HG03457 (cell line): Measurements from ENCODE around the gene TRMU.
"Not testable (repeated sequence)": the region's sequence is repeated elsewhere in the genome, so short reads cannot be mapped to it uniquely, and the experiment has no call there.

ENCODE experiments used
- ATAC-seq: cut with Tn5 transposase; IDR thresholded peaks from one replicate; pipeline ENCODE4 v1.9.1; 2021; ENCODE audit warnings: moderate number of reproducible peaks; ENCODE audit not compliant: unreplicated experiment

TRMU gene

GRCh38 chr22:46299101-46299500, 36.4 kb upstream of the TRMU start:
- ATAC-seq, result no peak

DNA sequence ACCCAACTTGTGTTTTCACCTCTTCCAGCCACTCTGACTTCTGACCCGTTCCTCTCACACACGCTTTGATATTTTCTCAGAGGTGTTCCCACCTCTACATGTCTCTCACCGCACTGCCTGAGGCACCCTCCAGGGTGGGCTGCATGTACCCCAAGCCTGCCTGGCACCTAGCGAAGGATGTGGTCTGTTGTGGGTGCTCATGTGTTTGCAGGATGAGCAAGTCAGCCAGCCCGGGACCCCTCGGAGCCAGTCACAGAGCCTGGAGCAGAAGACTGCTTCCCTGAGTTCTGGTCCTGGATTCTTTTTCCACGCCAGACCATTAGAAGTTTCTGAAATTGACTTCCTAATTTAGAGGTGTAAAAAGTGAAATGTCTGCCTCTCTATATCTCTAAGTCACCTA, 35.0 kb upstream of the TRMU start:
- ATAC-seq, result no peak

DNA sequence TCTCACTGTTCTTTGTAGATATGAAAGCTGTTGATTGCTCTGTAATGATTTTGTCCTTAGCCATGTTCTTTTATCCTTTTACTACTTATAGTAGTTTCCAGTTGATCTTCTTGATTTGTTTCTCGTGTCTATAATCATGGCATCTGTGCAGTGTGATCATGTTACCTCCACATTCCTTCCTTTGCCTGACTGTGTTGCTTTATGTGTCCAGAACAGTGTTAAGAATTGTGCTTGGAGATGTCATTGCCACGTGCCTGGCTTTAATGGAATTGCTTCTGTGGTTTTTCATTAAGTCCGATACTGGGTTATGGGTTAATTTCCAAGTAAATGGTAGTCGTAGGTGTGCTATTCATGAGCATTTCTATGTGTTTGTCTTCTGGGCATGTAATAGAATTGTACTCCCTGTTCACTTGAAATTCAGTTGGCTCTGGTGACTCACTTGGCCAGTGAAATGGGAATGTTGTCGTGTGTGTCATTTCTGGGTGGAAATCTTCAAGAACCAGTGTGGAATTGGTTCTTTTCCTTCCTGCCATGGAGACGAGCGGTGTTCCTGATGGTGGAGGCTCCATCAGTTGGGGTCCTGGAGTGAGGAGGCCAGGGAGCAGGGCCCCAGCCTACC, 32.1 kb upstream of the TRMU start:
- no peak for ATAC-seq

DNA sequence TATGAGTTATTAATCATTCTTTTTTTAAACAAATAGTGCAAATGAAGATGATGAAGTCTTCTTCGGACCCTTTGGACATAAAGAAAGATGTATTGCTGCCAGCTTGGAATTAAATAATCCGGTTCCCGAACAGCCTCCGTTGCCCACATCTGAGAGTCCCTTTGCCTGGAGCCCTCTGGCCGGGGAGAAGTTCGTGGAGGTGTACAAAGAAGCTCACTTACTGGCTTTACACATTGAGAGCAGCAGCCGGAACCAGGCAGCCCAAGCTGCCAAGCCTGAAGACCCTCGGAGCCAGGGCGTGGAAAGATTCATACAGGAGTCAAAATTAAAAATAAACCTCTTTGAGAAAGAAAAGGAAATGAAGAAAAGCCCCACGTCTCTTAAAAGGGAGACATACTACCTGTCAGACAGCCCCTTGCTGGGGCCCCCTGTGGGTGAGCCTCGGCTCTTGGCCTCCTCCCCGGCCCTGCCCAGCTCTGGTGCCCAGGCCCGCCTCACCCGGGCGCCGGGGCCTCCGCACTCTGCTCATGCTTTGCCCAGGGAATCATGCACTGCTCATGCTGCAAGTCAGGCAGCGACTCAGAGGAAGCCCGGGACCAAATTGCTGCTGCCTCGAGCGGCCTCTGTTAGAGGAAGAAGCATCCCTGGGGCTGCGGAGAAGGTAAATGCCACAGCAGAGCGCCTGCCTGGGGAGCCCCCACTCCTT, 27.1 kb upstream of the TRMU start:
- ATAC-seq, result no peak

- ATAC-seq, result no peak
Observed at GRCh38 chr22:46309526-46310085, 25.9 kb upstream of the TRMU start.

GRCh38 chr22:46312056-46312455, 23.5 kb upstream of the TRMU start:
- ATAC-seq, result no peak

- not testable (repeated sequence) for ATAC-seq
Observed at GRCh38 chr22:46312848-46313247, 22.7 kb upstream of the TRMU start.

DNA sequence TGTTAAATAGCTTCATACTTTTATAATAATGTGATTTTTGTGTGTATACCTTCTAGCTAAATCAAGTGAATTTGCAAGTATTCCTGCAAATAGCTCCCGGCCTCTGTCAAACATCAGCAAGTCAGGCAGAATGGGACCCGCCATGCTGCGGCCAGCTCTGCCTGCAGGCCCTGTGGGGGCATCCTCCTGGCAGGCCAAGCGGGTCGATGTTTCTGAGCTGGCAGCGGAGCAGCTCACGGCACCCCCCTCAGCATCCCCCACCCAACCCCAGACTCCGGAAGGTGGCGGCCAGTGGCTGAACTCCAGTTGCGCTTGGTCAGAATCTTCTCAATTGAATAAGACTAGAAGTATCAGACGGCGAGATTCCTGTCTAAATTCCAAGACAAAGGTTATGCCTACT, 19.5 kb upstream of the TRMU start:
- ATAC-seq, result no peak

- ATAC-seq, result no peak
Observed at GRCh38 chr22:46317646-46318045, 17.9 kb upstream of the TRMU start.

- ATAC-seq, result no peak
Observed at GRCh38 chr22:46318576-46318975, 16.9 kb upstream of the TRMU start.

- no peak for ATAC-seq
Observed at GRCh38 chr22:46319319-46319718, 16.2 kb upstream of the TRMU start.

DNA sequence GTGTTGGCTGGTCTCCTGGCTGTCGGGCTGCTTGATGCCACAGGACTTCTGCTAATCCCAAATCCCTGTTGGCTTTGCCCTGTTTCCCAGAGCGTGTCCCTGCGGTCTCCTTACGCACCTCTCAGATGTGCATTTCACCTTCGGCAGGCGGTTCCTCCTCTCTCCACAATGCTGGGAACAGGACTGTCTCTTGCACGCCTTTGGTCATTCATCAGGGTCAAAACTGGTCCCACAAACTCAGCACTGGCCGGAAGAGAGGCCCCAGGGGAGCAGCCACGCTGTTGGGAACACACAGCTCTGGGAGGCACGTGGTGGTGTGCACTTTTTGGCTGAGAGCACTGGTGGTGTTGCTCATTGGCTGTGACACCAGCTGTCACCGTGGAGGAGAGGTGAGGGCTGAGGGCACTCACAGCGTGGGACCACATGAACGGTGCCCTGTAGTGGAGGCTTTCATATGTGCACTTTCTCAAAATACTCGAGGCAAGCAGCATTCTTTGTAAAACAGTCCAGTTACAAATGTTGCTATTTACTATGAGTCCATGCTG, 15.3 kb upstream of the TRMU start:
- no peak for ATAC-seq

- ATAC-seq, result no peak
Observed at GRCh38 chr22:46320716-46321386, 14.7 kb upstream of the TRMU start.

DNA sequence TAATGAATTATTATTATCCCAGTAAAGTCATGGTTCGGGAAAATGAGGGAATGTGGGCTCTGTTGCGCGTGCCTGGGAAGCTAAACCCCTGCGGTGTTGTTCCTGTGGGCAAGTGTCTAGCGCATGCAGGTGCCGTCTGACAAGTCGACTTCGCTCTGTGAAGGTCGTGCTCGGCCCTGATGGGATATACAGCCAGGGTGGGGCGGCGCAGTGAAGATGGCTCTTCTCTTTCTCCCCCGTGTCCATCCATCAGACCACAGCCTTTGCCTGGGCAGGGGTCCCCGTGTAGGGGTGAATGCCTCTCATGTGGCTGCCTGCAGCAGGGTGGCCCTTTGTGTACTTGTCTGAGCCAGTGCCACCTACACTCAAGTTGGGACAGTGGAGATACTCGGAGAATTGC, 12.8 kb upstream of the TRMU start:
- no peak for ATAC-seq

- ATAC-seq, result no peak
Observed at GRCh38 chr22:46323162-46323561, 12.4 kb upstream of the TRMU start.

DNA sequence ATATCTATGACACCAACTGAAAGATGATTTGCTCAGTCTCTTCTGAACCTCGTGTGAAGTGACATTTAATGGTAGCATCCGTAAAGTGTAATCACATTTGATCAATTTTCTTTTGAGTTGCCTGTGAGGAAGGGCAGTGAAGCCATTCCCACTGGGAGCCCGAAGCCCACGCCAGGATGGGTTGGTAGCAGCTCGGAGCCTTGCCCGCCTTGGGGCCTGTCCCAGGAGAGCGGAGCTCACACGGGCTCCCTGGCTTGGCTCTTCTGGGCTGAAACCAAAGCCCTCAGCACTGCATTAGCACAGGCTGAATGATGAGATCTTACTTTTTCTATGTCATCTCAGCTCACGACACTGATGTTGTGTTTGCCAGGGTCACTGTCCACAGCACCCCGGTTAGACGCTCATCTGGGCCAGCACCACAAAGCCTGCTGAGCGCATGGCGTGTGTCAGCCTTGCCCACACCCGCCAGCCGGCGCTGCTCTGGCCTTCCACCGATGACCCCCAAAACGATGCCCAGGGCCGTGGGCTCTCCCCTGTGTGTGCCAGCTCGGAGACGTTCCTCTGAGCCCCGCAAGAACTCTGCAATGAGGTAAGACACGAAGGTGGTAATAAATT, 9.3 kb upstream of the TRMU start:
- ATAC-seq, result no peak

- ATAC-seq, result no peak
Observed at GRCh38 chr22:46327691-46328465, 7.6 kb upstream of the TRMU start.

GRCh38 chr22:46328797-46329196, 6.7 kb upstream of the TRMU start:
- ATAC-seq, result no peak

GRCh38 chr22:46329616-46330015, 5.9 kb upstream of the TRMU start:
- ATAC-seq, result no peak

- no peak for ATAC-seq
Observed at GRCh38 chr22:46330426-46330825, 5.1 kb upstream of the TRMU start.

DNA sequence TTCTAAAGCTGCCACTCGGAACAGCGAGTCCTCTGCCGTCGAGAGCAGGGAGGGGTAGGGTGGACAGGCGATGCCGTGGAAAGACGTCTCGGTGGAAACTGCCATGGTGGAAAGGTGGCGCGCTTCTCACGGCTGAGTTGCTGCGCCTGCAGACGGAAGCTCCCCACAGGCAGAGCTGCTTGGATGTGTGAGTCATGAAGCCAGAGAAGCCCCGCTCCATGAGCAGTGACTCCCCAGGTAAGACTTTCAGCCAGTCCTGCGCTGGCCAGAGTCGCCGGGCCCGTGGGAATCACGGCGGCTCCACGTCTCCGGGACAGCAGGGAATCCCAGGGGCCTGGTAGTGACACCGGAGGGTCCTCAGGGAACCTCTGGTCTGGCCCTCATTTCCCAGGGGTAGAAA, 4.0 kb upstream of the TRMU start:
- ATAC-seq, result no peak
